GM18870 (cell line): ENCODE data around the gene EXOC6B.

ENCODE experiments used
- ATAC-seq: cut with Tn5 transposase; IDR thresholded peaks from one replicate; pipeline ENCODE4 v1.9.1; 2021; ENCODE audit warnings: moderate library complexity; ENCODE audit not compliant: unreplicated experiment

EXOC6B gene

DNA sequence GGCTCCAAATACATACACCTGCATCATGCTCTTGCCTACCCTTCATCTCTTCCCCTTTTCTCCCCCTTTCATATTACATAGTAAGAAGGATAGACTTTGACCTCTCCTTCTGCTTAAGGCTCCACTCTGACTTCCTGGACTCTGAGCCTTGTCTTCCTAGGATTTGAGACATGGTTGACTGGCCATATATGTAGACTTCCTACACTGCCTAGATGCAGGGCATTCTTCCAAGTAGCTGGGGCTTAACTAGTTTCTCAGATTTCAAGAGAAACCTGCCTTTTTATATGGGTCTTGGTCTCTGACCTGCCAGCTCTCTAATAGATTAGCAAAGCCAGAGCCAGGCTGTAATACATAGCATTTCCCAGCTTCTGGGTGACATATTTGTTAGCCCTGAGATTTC is 642.8 kb downstream of the EXOC6B start:
- ATAC-seq = no peak

DNA sequence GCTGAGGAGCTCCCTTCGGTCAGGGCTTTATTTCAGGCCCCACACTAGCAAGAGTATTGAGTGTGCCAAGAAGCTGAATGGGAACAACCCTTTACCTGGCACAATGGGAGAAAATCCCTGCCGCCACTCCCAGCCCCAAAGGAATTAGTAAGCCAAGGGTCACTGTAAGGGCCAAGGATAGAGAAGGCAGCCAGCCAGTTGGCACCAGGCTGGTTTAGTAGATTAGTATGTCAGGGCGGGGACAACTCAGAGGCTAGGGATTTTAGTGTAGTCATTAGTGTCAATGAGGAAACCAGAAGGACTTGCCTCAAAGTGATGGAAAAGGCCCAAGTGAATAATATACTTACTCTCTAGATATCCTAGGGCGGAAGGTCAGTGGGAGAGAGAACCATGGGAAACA is 643.3 kb downstream of the EXOC6B start:
- no peak for ATAC-seq

DNA sequence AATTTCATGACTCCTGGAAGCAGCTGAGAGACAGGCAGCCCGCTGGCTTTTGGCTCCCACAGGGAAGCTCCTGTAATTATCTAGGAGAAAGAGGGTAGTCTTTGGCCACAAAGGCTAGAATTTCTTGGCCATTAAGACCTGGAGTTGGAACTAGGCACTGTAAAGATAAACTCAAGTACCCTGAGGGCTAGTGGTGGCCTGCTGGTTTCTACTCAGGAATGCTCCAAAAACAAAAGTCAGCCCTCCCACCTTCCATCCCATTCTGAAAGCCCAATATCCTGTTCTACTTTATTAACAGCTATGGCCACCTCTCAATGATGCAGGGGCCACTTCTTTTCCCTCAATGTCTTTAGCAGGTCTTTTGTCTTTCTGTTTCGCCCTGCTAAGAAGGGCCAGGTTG is 644.2 kb downstream of the EXOC6B start:
- ATAC-seq = no peak

DNA sequence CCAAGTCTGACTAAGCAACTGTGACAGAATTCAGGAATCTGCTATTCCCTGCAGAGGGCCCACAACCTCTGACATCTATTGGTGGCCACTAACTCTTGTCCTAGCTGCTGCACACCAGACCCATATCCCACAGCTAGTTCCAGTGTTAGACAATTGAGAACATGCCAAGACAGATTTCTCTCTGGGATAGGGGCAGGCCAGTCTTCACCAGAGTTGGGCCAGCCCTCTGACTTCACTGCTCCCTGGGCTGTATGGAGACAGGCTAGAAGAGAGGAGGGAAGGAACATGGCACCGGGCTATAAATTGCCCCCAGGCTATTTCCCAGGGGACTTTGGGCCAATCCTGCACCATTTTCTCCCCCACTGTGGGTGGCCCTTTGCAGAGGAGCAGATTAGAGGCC is 645.5 kb downstream of the EXOC6B start:
- ATAC-seq = no peak

DNA sequence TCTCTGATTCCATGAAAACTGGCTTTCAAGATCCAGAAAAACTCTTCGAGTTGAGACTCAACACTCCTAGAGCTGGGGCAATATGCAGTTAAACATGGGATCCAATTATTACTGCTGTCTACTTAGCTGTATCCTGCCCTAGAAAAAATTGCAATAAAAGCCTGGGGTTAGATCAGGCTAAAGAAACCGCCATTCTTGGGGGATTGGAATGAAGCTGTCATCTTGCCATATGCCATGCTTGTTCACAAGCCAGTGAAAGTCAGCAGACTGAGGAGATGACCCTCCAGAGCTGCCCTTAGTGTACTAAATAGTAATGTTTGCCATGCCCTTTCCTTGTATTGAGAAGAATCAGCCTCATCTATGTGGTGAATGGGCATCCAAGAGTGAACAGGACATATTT is 647.3 kb downstream of the EXOC6B start:
- ATAC-seq = no peak

DNA sequence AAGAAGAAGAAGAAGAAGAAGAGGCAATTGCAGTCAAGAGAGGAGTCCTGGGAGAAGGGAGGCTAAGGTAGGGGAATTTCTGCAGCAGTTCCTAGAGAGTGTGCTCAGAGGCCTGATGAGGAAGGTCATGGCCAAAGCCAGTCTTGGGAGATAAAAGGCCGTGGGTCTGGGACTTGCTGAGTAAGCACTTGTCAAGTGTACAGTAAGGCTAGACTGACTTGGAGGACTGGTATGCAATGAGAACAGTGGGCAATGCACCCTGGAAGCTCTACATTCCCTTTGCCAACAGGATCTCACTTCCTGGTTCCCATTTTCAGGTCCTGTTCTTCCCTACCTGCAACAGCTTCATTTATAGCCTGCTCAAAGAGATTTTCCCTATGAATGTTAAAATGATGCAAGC is 649.6 kb downstream of the EXOC6B start:
- no peak for ATAC-seq

DNA sequence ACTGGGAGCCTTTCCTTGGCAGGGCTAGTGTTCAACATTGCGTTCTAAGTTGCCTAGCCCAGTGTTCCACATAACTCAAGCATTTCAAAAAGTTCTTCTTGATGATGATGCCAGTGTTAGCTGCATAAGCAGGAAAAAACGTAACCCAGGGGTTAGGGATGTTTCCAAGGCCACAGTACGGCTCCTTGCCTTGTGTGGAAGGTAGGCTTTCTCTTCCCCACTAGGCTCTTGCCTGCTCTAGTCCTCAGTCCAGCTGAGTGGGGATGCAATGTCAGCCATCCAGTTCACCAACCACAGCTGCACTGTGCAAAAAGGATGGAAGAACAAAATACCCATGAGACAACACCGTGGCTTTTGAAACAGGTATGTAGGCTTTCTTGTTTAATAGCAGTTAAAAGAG is 650.2 kb downstream of the EXOC6B start:
- ATAC-seq = no peak

DNA sequence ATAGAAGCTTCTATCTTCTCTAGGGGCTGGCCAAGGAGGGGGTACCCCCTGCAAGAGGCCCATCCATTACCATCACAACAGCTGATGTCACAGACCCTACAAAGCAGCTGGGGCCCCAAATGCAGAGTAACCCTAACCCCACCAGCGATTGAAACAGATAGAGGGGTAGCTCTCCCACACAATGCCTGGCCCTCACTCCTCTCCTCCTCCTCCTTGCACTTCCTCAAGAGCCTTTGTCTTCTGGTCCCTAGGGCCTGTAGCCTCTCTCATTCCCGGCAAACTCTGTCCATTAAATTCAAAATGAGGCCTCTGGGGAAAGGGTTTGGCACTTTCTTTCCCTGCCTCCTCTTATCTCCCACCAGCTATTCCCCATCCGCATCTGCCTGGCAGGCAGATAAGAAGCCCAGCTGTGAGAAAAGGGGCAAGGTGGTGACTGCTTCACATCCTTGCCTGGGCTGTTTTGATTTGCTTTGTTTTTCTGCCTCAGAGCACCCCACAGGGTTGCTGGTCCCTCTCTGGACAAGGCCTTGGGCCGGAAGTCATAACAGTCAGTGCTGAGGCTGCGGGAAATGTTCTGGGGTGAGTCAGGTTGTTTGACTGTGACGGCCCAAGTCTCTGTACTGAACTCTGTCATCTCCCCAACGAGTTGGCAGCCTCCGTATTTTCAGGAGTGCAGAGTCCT is 652.1 kb downstream of the EXOC6B start:
- ATAC-seq = no peak

DNA sequence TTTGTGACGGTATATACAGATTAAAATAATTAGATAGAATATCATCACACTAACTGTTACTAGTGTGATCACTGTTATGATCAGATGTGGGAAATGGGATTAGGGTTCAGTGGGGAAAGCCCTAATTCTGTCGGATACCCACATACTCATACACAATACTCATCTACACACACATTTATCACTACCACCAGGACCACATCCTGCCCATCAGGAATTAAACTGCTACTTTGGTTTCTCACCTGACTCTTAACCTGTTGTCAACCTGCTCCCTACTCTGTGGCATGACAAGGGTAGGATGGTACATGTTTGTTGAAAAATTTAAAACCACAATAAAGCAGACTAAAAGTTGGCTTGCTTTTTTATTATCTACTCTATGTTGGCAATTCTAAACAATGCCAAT is 653.4 kb downstream of the EXOC6B start:
- no peak for ATAC-seq

DNA sequence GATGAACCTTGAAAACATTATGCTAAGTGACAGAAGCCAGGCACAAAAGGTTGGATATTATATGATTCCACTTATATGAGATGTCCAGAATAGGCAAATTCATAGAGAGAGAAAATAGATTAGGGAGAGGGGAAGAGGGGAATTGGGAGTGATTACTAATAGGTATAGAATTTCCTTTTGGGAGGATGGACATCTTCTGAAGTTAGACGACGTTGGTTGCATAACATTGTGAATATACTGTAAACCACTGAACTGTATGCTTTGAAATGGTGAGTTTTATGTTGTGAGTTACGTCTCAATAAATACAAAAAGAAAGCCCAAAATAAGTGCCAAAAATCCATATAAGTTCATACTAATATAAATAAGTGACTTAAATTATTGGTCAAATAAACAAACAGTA is 659.6 kb downstream of the EXOC6B start:
- no peak for ATAC-seq

DNA sequence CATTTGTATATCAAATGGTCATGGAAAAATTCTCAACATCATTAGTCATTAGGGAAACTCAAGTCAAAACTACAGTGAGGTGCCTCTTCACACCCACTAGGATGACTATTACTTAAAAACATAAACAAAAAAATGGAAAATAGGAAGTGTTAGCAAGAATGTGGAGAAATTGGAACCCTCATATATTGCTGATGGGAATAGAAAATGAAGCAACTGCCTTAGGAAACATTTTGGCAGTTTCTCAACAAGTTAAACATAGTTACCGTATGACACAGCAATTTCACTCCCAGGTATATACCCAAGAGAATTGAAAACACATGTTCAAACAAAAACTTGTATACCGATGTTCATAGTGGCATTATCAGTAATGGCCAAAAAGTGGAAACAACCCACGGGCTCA is 660.0 kb downstream of the EXOC6B start:
- ATAC-seq = no peak

DNA sequence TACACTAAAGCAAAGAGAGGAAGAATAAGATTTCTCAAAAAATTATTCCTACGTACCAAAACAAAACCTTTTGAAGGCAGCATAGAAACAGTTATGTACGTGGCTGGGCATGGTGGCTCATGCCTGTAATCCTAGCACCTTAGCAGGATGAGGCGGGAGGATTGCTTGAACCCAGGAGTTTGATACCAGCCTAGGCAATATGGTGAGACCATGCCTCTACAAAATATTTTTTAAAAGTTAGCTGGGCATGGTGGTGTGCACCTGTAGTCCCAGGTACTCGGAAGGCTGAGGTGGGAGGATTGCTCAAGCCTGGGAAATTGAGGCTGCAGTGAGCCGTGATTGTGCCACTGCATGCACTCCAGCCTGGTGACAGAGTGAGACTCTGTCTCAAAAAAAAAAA is 663.3 kb downstream of the EXOC6B start:
- ATAC-seq = no peak

DNA sequence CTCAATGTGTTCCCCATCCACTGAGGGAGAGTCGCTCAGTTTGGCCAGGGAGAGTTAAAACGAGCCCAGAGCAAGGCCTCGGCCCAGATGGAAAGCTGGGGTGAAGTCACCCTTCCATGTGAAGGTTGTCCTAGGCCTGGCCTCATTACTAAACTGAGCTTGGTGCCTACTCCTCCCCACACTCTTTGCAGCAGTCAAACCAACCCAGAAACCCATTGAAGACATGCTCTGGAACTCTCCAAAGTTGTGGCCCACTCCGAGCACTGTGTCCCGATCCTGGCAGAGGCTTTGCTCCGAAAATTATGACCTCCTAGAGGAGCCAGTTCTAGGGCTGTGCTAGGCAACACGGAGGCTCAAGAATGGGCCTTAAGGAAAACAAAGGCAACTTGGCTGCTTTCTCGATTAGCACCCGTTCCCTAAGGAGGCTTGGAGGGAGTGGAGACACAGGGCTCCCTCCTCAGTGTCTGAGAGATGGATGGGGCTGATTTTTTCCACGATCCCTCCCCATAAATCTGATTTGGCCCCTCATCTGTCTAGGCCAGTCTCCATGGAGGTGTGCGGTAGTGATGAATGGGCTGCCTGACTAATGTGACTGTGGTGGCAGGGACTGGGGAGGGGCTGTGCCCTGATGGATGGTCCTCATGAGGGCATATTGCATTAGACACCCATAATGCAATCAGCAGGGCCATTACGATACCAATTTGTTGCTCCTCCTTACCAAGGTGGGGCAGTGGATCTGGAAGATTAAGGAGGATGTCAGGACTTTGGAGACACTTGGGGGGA is 666.4 kb downstream of the EXOC6B start:
- no peak for ATAC-seq

DNA sequence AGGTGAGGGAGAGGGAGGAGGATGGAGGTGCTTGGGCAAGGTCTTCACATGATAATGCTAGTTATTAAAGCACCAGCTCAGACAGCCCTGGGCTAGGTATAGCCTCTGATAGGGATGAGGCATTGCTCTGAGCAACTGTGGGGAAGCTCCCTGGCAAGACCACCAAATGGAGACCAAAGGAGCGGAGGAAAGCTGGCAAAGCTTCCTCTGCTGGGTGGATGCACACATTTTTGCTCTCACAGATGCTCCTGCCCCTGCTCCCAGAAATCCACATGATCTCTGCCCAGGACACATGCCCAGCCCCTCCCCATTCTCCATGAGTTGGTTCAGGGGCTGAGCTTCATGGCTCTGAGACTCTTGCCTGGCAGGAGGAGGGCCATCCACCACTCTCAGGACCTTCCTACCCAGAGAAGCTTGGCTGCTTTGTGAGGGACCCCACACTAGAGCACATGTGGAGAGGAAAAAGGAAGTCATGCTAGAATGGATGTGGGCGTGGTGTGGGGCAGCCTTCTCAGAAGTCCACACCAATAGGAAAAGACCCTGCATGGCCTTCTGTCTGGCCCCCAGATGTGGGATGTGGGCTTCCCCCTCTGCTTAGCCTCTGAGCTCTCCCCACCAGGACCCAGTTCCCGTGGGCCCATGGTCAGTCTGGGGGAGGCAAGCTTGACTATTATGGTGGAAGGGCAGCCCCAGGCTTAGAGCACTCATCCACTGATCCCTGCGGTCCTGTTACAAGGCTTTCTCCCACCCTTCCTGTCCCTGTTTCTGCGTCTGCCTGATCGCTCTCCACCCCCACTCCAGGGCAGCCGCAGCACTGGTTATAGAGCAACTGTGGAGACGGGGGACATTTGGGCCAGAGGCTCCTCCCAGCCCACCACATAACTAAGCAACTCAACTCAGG is 667.7 kb downstream of the EXOC6B start:
- no peak for ATAC-seq

DNA sequence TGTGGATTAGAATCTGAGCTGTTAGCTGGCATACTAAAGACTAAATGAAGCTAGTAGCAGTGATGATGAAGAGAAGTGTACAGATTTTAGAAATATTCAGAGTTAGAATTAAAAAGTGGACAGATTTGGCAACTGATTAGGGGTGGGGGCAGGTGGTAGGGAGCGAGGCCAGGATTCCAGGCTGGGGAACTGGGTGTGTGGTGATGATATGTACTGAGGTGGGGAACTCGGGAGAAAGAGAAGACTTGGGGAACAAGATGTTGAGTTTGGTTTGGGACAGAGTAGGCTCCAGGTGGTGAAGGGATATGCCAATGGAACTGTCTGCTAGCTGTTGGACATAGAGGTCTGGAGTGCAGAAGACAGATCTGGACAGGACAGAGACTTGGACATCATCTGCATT is 669.0 kb downstream of the EXOC6B start:
- ATAC-seq = no peak

DNA sequence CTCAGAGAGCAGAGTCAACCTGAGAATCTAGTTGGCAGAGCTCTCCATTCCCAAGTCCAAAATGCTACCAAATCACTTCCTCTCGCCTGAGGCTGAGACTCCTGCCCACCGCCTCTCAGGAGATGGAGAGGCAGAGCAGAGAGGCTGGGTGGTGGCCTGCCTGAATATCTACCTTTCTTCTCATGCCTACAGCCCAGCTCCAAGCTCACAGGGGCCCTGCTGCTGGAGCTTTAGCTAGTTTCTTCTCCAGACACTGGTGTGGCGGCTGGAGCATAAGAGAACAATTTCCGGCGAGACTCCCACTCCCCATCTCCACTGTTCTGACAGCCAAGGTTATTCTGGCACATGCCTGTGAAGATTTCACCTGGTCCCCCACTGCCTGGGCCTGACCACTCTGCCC is 670.1 kb downstream of the EXOC6B start:
- no peak for ATAC-seq

DNA sequence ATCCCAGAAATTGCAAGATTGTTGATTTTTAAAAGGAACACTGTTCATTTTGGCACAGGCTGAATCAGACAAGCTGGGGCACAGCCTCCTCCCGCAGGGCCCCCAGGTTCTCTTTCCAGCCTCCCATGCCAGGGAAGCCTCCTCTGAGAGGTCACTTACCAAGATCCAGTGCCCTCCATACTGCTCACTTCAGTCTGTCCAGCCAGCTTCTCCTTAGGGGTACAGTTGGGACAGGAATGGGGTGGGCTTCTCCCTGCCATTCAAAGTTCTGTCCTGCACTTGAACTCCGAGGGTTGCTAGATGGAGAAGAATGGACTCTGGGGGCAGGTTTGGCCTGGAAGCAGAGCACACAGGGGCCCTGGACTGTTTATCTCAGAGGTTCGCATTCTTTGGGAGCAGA is 670.7 kb downstream of the EXOC6B start:
- no peak for ATAC-seq

DNA sequence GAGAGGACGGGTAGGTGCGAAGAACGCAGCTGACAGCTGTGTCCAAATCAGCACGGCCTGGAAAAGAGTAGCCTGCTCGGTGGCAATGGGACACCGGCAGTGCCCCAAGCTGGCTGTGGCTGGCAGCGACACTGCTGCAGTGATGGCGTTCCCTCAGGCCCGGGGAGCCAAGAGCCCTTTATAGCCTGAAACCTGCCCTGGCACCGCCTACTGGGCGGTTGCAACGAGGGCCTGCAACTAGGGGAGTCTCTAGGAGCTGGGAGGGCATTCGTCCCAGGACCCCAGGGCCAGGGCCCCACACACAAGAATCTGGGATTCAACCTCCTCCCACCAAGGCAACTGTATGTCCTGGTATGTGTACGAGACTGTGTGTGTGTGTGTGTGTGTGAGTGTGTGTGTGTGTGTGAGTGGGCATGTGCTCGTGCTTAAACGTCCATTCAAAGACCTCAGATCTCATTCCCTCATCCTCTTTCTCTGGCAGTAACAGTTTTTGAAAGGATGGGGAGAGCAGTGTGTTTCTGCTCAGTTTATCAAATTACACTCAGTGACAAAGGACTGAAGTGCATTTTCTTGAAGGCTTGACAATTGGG is 671.4 kb downstream of the EXOC6B start:
- ATAC-seq = no peak

DNA sequence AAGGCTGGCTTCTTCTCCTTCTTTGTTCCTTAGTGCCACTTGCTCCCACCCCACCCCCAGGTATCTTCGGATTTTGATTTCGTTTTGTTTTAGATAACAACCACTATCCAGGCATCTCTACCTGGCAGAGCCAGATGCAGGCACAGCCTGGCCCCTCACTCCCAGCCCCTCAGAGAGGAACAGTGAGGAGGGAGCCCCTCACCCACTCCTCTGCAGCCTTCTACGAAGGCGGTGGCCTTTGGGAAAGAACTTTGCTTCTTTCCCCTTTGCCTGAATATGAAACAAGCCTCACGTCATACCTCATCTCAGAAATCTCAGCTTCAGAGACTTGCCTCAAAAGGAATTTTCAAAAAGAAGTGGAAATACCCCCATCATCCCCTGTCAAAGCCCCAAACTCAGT is 671.9 kb downstream of the EXOC6B start:
- ATAC-seq = no peak

DNA sequence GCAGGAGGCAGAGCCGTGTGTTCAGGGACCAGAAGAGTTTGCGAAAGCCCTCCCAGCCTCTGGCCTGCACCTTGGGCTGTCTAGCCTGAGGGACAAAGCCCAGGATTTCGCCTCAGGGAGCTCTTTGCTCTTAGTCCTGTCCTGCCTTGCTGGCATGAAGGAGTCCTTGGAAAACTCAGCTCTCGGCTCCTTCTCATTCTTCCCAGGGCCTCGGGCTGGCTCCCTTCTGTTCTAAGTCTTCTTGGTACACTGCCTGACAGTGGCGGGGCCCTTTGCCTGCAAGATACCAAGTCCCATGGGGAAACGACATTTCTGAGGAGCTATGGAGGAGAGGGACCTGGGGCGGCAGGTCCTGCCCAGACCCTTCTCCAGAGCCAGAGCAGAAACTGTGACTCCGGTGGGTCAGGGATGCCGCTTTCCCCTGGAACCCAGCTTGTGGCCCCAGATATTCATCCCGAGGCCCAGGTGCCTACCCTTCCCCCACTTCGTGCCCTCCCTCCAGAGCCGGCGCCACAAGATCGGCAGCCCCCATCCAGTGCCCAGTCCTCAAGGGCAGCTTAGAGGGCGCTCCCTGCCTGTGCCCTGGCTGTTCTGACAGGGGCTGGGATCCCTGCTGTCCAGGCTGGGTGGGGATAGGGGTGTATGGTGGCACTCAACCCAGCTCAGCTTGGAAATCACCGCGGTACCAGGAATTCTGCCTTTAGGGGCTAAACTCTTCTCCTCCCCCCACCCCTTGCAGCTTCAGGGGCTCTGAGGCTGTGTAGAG is 672.6 kb downstream of the EXOC6B start:
- ATAC-seq = no peak
